Activated gamma-delta T cell treated with Interleukin-2 at 50 U/mL for 16 hours (primary cell): Measurements from ENCODE around the gene NR6A1.
A peak's percentile ranks its signal among the peaks of the same experiment; 100 is the strongest.
"Not testable (repeated sequence)": the region's sequence is repeated elsewhere in the genome, so short reads cannot be mapped to it uniquely, and the experiment has no call there.

ENCODE experiments used
- DNase-seq: peaks from one replicate; pipeline ENCODE4 v3.0.0-alpha.2; 2020

NR6A1 gene

GRCh38 chr9:124645274-124645673, 125.8 kb downstream of the NR6A1 start:
- no peak for DNase-seq

- no peak for DNase-seq
Measured at GRCh38 chr9:124639637-124640036, 131.5 kb downstream of the NR6A1 start.

GRCh38 chr9:124635285-124635684, 135.8 kb downstream of the NR6A1 start:
- DNase-seq, result no peak

GRCh38 chr9:124632077-124632621, 139.0 kb downstream of the NR6A1 start:
- DNase-seq, result no peak

- DNase-seq, result no peak
Measured at GRCh38 chr9:124631326-124631725, 139.8 kb downstream of the NR6A1 start.

GRCh38 chr9:124629600-124629999, 141.5 kb downstream of the NR6A1 start:
- no peak for DNase-seq

- no peak for DNase-seq
Measured at GRCh38 chr9:124628741-124629140, 142.4 kb downstream of the NR6A1 start.

GRCh38 chr9:124626276-124626675, 144.8 kb downstream of the NR6A1 start:
- no peak for DNase-seq

GRCh38 chr9:124625087-124625486, 146.0 kb downstream of the NR6A1 start:
- no peak for DNase-seq

GRCh38 chr9:124624735-124624992, 146.4 kb downstream of the NR6A1 start:
- no peak for DNase-seq

- no peak for DNase-seq
Measured at GRCh38 chr9:124623966-124624734, 147.0 kb downstream of the NR6A1 start.

GRCh38 chr9:124622882-124623281, 148.2 kb downstream of the NR6A1 start:
- DNase-seq, result no peak

- DNase-seq, result no peak
Measured at GRCh38 chr9:124621371-124622328, 149.5 kb downstream of the NR6A1 start.

GRCh38 chr9:124618476-124618875, 152.6 kb downstream of the NR6A1 start:
- DNase-seq, result no peak

- peak; percentile 65 for DNase-seq
Measured at GRCh38 chr9:124617477-124618141, 153.5 kb downstream of the NR6A1 start.

GRCh38 chr9:124616961-124617360, 154.2 kb downstream of the NR6A1 start:
- DNase-seq, result no peak

- not testable (repeated sequence) for DNase-seq
Measured at GRCh38 chr9:124615840-124616239, 155.3 kb downstream of the NR6A1 start.

GRCh38 chr9:124615100-124615742, 155.9 kb downstream of the NR6A1 start:
- DNase-seq, result no peak

GRCh38 chr9:124613849-124614248, 157.3 kb downstream of the NR6A1 start:
- DNase-seq, result no peak

GRCh38 chr9:124611106-124611505, 160.0 kb downstream of the NR6A1 start:
- no peak for DNase-seq

GRCh38 chr9:124606027-124606426, 165.1 kb downstream of the NR6A1 start:
- no peak for DNase-seq

GRCh38 chr9:124605258-124605657, 165.9 kb downstream of the NR6A1 start:
- DNase-seq, result no peak

- no peak for DNase-seq
Measured at GRCh38 chr9:124602632-124603031, 168.5 kb downstream of the NR6A1 start.
